Gastrocnemius medialis (tissue), 4 donors: ENCODE data around the gene PHACTR1.

Experiments used
- CTCF ChIP-seq, 5 experiments: fragments of 450-650 bp in 3 of 5; fragments of 200-600 bp in 2 of 5; sonication (generic) in 2 of 5; IDR thresholded peaks in 4 of 5; conservative IDR thresholded peaks in 1 of 5; 1 replicate in 4 of 5; 2 replicates in 1 of 5; pipeline ENCODE4 v1.5.1; 2016 to 2019; ENCODE audit warnings: antibody characterized with exemption in 5 of 5, mild to moderate bottlenecking in 3 of 5, moderate library complexity in 3 of 5
- POLR2A ChIP-seq, 2 donors: fragments of 450-650 bp; IDR thresholded peaks; one replicate each; pipeline ENCODE4 v1.6.1; 2017; ENCODE audit warnings: antibody characterized with exemption in 2 of 2, mild to moderate bottlenecking in 2 of 2, moderate library complexity in 2 of 2

GRCh38 chr6:13260101-13260598 lies 543.6 kb downstream of the PHACTR1 start:
- TF ChIP-seq CTCF (IDR thresholded peaks at IDR 0.05 in 4 of 5, conservative IDR thresholded peaks at IDR 0.05 in 1 of 5) (no peak), POLR2A (IDR thresholded peaks at IDR 0.05) (no peak)
